ENCODE data around the gene PTP4A1. TPM values are rescaled to one million over a fixed set of nuclear protein-coding genes. Genes with fewer than 3 reads are reported as not detected.

PTP4A1 gene
- total and polyA plus RNA-seq, 2 experiments from 2014 or later: 18.7 to 62.2 TPM

GRCh38 chr6:63527658-63528514 is 44.4 kb upstream of the PTP4A1 start:
- peak in 1 of 2 donors; percentile 95 for DNase-seq (ENCODE audit: low read depth in 1 of 2, low spot score in 1 of 2)
- Histone ChIP-seq H3K27ac (no peak overlapping the region), H3K4me1 (ENCODE audit: low read depth) (no peaks in the 10 kb centered on the region), H3K9me3 (ENCODE audit: low read depth) (no peaks in the 10 kb centered on the region), H3K27me3 (no peaks in the 10 kb centered on the region), H3K36me3 (no peaks in the 10 kb centered on the region), H3K4me3 (no peak overlapping the region)
- no peak for TF ChIP-seq CTCF (IDR thresholded peaks at IDR 0.05; ENCODE audit: low read depth, low read length)

GRCh38 chr6:63529498-63529897 is 42.8 kb upstream of the PTP4A1 start:
- Histone ChIP-seq H3K4me1 (ENCODE audit: low read depth) (no peaks in the 10 kb centered on the region), H3K36me3 (no peaks in the 10 kb centered on the region), H3K27ac (no peak overlapping the region), H3K9me3 (ENCODE audit: low read depth) (no peaks in the 10 kb centered on the region), H3K4me3 (no peak overlapping the region), H3K27me3 (peaks cover 9% of the 10 kb centered on the region)
- DNase-seq (ENCODE audit: low read depth in 1 of 2, low spot score in 1 of 2): no peak
- TF ChIP-seq CTCF (IDR thresholded peaks at IDR 0.05; ENCODE audit: low read depth, low read length): no peak

GRCh38 chr6:63530182-63530581 is 42.1 kb upstream of the PTP4A1 start:
- TF ChIP-seq CTCF (IDR thresholded peaks at IDR 0.05; ENCODE audit: low read depth, low read length): no peak
- Histone ChIP-seq H3K27me3 (peaks cover 13% of the 10 kb centered on the region), H3K9me3 (ENCODE audit: low read depth) (no peaks in the 10 kb centered on the region), H3K36me3 (no peaks in the 10 kb centered on the region), H3K27ac (no peak overlapping the region), H3K4me1 (ENCODE audit: low read depth) (no peaks in the 10 kb centered on the region), H3K4me3 (no peak overlapping the region)
- DNase-seq (ENCODE audit: low read depth in 1 of 2, low spot score in 1 of 2): no peak

GRCh38 chr6:63530991-63531390 is 41.3 kb upstream of the PTP4A1 start:
- Histone ChIP-seq H3K36me3 (no peaks in the 10 kb centered on the region), H3K27me3 (peaks cover 21% of the 10 kb centered on the region), H3K27ac (no peak overlapping the region), H3K4me3 (no peak overlapping the region), H3K9me3 (ENCODE audit: low read depth) (no peaks in the 10 kb centered on the region), H3K4me1 (ENCODE audit: low read depth) (no peaks in the 10 kb centered on the region)
- no peak for TF ChIP-seq CTCF (IDR thresholded peaks at IDR 0.05; ENCODE audit: low read depth, low read length)
- no peak for DNase-seq (ENCODE audit: low read depth in 1 of 2, low spot score in 1 of 2)

GRCh38 chr6:63533026-63533425 is 39.3 kb upstream of the PTP4A1 start:
- Histone ChIP-seq H3K4me1 (ENCODE audit: low read depth) (no peaks in the 10 kb centered on the region), H3K27ac (no peak overlapping the region), H3K27me3 (peaks cover 30% of the 10 kb centered on the region), H3K36me3 (no peaks in the 10 kb centered on the region), H3K4me3 (no peak overlapping the region), H3K9me3 (ENCODE audit: low read depth) (no peaks in the 10 kb centered on the region)
- no peak for DNase-seq (ENCODE audit: low read depth in 1 of 2, low spot score in 1 of 2)
- no peak for TF ChIP-seq CTCF (IDR thresholded peaks at IDR 0.05; ENCODE audit: low read depth, low read length)
